Measurements from ENCODE around the gene WDFY1. TPM values are rescaled to one million over a fixed set of nuclear protein-coding genes. Genes with fewer than 3 reads are reported as not detected.

Gene WDFY1
- total RNA-seq, 4 donors from 2014 or later = 36.9 to 82.0 (median 65.0) TPM

GRCh38 chr2:223978451-223978850, 33.3 kb upstream of the WDFY1 start:
- no peaks in the 10 kb centered on the region for H3K4me1 ChIP-seq
- H3K9me3 ChIP-seq = no peaks in the 10 kb centered on the region
- H3K27ac ChIP-seq = no peak overlapping the region
- TF ChIP-seq CTCF (IDR thresholded peaks at IDR 0.05) = no peak
- no peaks in the 10 kb centered on the region for H3K27me3 ChIP-seq
- H3K4me3 ChIP-seq = no peak overlapping the region
- no peaks in the 10 kb centered on the region for H3K36me3 ChIP-seq
- no peak for DNase-seq

DNA sequence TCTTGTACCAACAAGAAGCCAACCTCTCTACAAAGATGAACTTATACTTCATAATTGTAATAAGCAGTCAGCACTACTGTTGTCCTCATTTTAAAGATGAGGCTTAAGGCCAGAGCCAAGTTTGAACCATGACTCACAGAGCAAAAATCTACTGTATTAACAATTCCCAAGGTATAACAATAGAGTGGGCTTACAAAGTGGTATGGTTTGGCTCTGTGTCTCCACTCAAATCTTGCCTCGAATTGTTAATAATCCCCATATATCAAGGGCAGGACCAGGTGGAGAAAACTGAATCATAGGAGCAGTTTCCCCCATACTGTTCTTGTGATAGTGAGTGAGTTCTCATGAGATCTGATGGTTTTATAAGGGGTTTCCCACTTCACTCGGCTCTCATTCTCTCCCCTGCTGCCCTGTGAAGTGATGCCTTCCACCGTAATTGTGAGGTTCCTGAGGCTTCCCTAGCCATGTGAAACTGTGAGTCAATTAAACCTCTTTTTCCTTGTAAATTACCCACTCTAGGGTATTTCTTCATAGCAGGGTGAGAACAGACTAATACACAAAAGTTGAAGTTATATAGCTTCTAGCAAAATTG, 31.6 kb upstream of the WDFY1 start:
- no peaks in the 10 kb centered on the region for H3K27me3 ChIP-seq
- TF ChIP-seq POLR2A (IDR thresholded peaks at IDR 0.05) (no peak), CTCF (IDR thresholded peaks at IDR 0.05) (no peak)
- H3K9me3 ChIP-seq = no peaks in the 10 kb centered on the region
- no peaks in the 10 kb centered on the region for H3K36me3 ChIP-seq
- H3K4me3 ChIP-seq = no peak overlapping the region
- H3K27ac ChIP-seq = no peak overlapping the region
- no peaks in the 10 kb centered on the region for H3K4me1 ChIP-seq
- DNase-seq = no peak

DNA sequence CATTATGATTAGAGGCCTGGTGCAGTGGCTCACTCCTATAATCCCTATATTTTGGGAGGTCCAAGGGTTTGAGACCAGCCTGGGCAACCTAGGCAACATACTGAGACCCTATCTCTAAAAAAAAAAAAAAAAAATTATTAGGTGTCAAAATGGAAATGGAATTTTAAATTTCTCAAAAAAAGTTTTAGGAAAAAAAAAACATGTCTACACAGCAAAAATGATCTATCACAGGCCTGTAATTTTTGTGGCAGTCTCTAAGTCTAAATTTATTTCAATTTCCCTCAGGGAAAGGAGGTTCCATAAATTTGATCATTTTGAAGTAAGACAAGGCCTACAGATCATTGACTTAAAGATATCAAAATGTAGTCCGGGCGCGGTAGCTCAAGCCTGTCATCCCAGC, 28.5 kb upstream of the WDFY1 start:
- Histone ChIP-seq H3K27ac (no peak overlapping the region), H3K27me3 (no peaks in the 10 kb centered on the region), H3K4me3 (no peak overlapping the region), H3K9me3 (no peaks in the 10 kb centered on the region), H3K4me1 (no peaks in the 10 kb centered on the region), H3K36me3 (peaks cover 0 to under 1% (median 0%) of the 10 kb centered on the region in 3 donors)
- TF ChIP-seq CTCF (IDR thresholded peaks at IDR 0.05) (no peak), POLR2A (IDR thresholded peaks at IDR 0.05) (no peak)
- DNase-seq = no peak

GRCh38 chr2:223972656-223973102, 27.5 kb upstream of the WDFY1 start:
- H3K4me3 ChIP-seq = no peak overlapping the region
- no peaks in the 10 kb centered on the region for H3K9me3 ChIP-seq
- TF ChIP-seq CTCF (IDR thresholded peaks at IDR 0.05) (no peak), POLR2A (IDR thresholded peaks at IDR 0.05) (no peak)
- H3K36me3 ChIP-seq = peaks cover 0 to 10% (median 0%) of the 10 kb centered on the region in 3 donors
- no peak overlapping the region for H3K27ac ChIP-seq
- H3K4me1 ChIP-seq = no peaks in the 10 kb centered on the region
- DNase-seq = no peak
- H3K27me3 ChIP-seq = no peaks in the 10 kb centered on the region

- H3K4me3 ChIP-seq = no peak overlapping the region
Observed at GRCh38 chr2:223971731-223972130, 26.6 kb upstream of the WDFY1 start.

More at GRCh38 chr2:223971731-223972130, 26.6 kb upstream of the WDFY1 start:
- Histone ChIP-seq H3K27me3 (no peaks in the 10 kb centered on the region), H3K36me3 (peaks cover 0 to 19% (median 0%) of the 10 kb centered on the region in 3 donors), H3K9me3 (no peaks in the 10 kb centered on the region), H3K4me1 (no peaks in the 10 kb centered on the region), H3K27ac (no peak overlapping the region)
- TF ChIP-seq POLR2A (IDR thresholded peaks at IDR 0.05) (no peak), CTCF (IDR thresholded peaks at IDR 0.05) (no peak)
- no peak for DNase-seq

Data from Peyer's patch (tissue), 4 donors.